H1 (cell line): ENCODE measurements around the gene P2RX6. TPM values are rescaled to one million over a fixed set of nuclear protein-coding genes. Genes with fewer than 3 reads are reported as not detected.

Experiments
- CTCF ChIA-PET: fragments of 300-600 bp; sonication (Branson Sonifier 250); formaldehyde crosslinking; loops from one replicate; lab custom pipeline; 2021; ENCODE audit not compliant: partially characterized antibody; lab: Charles Lee
- POLR2A ChIA-PET: fragments of 300-600 bp; sonication (Branson Sonifier 250); formaldehyde crosslinking; loops from one replicate; lab custom pipeline; 2021; ENCODE audit warnings: inconsistent platforms; ENCODE audit not compliant: partially characterized antibody; lab: Charles Lee
- DNase-seq, 2 experiments: peaks; one replicate each; pipeline versions ENCODE4 v3.0.0 to v3.0.0-alpha.2; 2010 to 2022; ENCODE audit warnings: low spot score in 2 of 2, low read depth in 1 of 2, mixed read lengths in 1 of 2
- FAIRE-seq: peaks from 2 replicates; lab custom pipeline; 2011; peaks lifted over from hg19 to GRCh38; lab: Jason Lieb, UNC
- H2AFZ ChIP-seq: 2 replicates; pipeline ENCODE4 v1.8.1; 2012; ENCODE audit warnings: low read length, inconsistent platforms
- H2AK5ac ChIP-seq: 2 replicates; pipeline ENCODE4 v1.6.1; 2013; ENCODE audit warnings: low read depth, low read length
- H2BK120ac ChIP-seq: replicated peaks from 2 replicates; pipeline ENCODE3; 2013; ENCODE audit warnings: low read depth, low read length, inconsistent platforms
- H2BK12ac ChIP-seq: 2 replicates; pipeline ENCODE4 v1.6.1; 2013; ENCODE audit warnings: low read depth, low read length
- H2BK15ac ChIP-seq: 2 replicates; pipeline ENCODE4 v1.6.1; 2013; ENCODE audit warnings: low read length
- H2BK20ac ChIP-seq: 2 replicates; pipeline ENCODE4 v1.6.1; 2013; ENCODE audit warnings: low read length
- H2BK5ac ChIP-seq: 2 replicates; pipeline ENCODE4 v1.6.1; 2013; ENCODE audit warnings: low read depth, low read length
- H3K14ac ChIP-seq: 2 replicates; pipeline ENCODE4 v1.6.1; 2013; ENCODE audit warnings: inconsistent platforms; ENCODE audit not compliant: insufficient read length
- H3K18ac ChIP-seq: 2 replicates; pipeline ENCODE4 v1.6.1; 2013; ENCODE audit warnings: low read length; ENCODE audit errors: extremely low read depth
- H3K23ac ChIP-seq: 2 replicates; pipeline ENCODE4 v1.6.1; 2013; ENCODE audit warnings: inconsistent platforms; ENCODE audit not compliant: insufficient read length
- H3K23me2 ChIP-seq: 2 replicates; pipeline ENCODE4 v1.6.1; 2013; ENCODE audit warnings: low read depth, low read length
- H3K27ac ChIP-seq: 2 replicates; pipeline ENCODE4 v1.6.1; 2011; ENCODE audit warnings: low read depth, low read length, inconsistent platforms
- H3K27me3 ChIP-seq, 4 experiments: replicated peaks in 1 of 4; 1 replicate in 1 of 4; 2 replicates in 3 of 4; pipeline versions ENCODE4 v1.6.1 to v1.8.1; 2011 to 2013; ENCODE audit warnings: low read length in 3 of 4, mild to moderate bottlenecking in 3 of 4, inconsistent platforms in 2 of 4, mixed read lengths in 2 of 4, moderate library complexity in 1 of 4; ENCODE audit not compliant: control insufficient read depth in 3 of 4, insufficient read depth in 3 of 4; ENCODE audit errors: extremely low read depth in 1 of 4
- H3K36me3 ChIP-seq, 4 experiments: 2 replicates each; pipeline versions ENCODE4 v1.6.1 to v1.8.1; 2011 to 2013; ENCODE audit warnings: mild to moderate bottlenecking in 4 of 4, low read length in 3 of 4, moderate library complexity in 2 of 4, control low read depth in 1 of 4, inconsistent platforms in 1 of 4; ENCODE audit not compliant: insufficient read depth in 4 of 4, control insufficient read depth in 2 of 4
- H3K4ac ChIP-seq: replicated peaks from 2 replicates; pipeline ENCODE3; 2013; ENCODE audit warnings: low read length, low read depth, mixed read lengths, inconsistent platforms; ENCODE audit not compliant: insufficient read length
- H3K4me1 ChIP-seq, 4 experiments: replicated peaks in 1 of 4; 1 replicate in 1 of 4; 2 replicates in 3 of 4; pipeline versions ENCODE4 v1.6.1 to v1.8.1; 2011 to 2013; ENCODE audit warnings: low read length in 3 of 4, inconsistent platforms in 2 of 4, mixed read lengths in 1 of 4; ENCODE audit not compliant: insufficient read depth in 4 of 4, control insufficient read depth in 3 of 4
- H3K4me2 ChIP-seq, 2 experiments: 2 replicates each; pipeline versions ENCODE4 v1.6.1 to v1.8.1; 2011 to 2013; ENCODE audit warnings: low read depth in 2 of 2, low read length in 2 of 2, control low read depth in 1 of 2, inconsistent platforms in 1 of 2, mild to moderate bottlenecking in 1 of 2; ENCODE audit not compliant: insufficient read depth in 1 of 2
- H3K4me3 ChIP-seq, 4 experiments: fragments of 200-600, 300-600 bp in 1 of 4; sonication (generic), shearing (Covaris generic), sonication (Bioruptor Twin) in 1 of 4; 2 replicates each; pipeline versions ENCODE4 v1.5.1 to v1.8.1; 2011 to 2016; ENCODE audit warnings: low read length in 4 of 4, low read depth in 3 of 4, control low read depth in 2 of 4, inconsistent platforms in 2 of 4, mild to moderate bottlenecking in 2 of 4, mixed read lengths in 1 of 4, moderate library complexity in 1 of 4; ENCODE audit not compliant: insufficient read depth in 2 of 4; ENCODE audit errors: extremely low read depth in 1 of 4
- H3K56ac ChIP-seq: replicated peaks from 2 replicates; pipeline ENCODE3; 2013; ENCODE audit warnings: low read depth, mild to moderate bottlenecking, mixed read lengths, low read length, inconsistent platforms; ENCODE audit not compliant: insufficient read length
- H3K79me1 ChIP-seq: 2 replicates; pipeline ENCODE4 v1.6.1; 2013; ENCODE audit warnings: low read depth, low read length, control low read depth
- H3K79me2 ChIP-seq, 2 experiments: 2 replicates each; pipeline versions ENCODE4 v1.6.1 to v1.8.1; 2012 to 2013; ENCODE audit warnings: low read length in 2 of 2, mild to moderate bottlenecking in 2 of 2, inconsistent platforms in 1 of 2; ENCODE audit not compliant: insufficient read depth in 2 of 2, control insufficient read depth in 1 of 2
- H3K9ac ChIP-seq, 4 experiments: replicated peaks in 1 of 4; 1 replicate in 1 of 4; 2 replicates in 3 of 4; pipeline versions ENCODE4 v1.6.1 to v1.8.1; 2011 to 2013; ENCODE audit warnings: low read depth in 3 of 4, low read length in 3 of 4, control low read depth in 2 of 4, mild to moderate bottlenecking in 2 of 4, moderate library complexity in 2 of 4, inconsistent platforms in 1 of 4; ENCODE audit errors: extremely low read depth in 1 of 4
- H3K9me3 ChIP-seq, 2 experiments: 2 replicates each; pipeline versions ENCODE4 v1.6.1 to v1.8.1; 2012 to 2013; ENCODE audit warnings: mild to moderate bottlenecking in 2 of 2, moderate library complexity in 2 of 2, control low read depth in 1 of 2, inconsistent platforms in 1 of 2, low read depth in 1 of 2, low read length in 1 of 2, mixed read lengths in 1 of 2; ENCODE audit not compliant: insufficient read depth in 2 of 2
- H4K20me1 ChIP-seq, 2 experiments: replicated peaks in 1 of 2; 2 replicates each; pipeline versions ENCODE3 to v1.8.1; 2011 to 2013; ENCODE audit warnings: inconsistent platforms in 2 of 2, low read length in 2 of 2, mild to moderate bottlenecking in 1 of 2; ENCODE audit not compliant: insufficient read depth in 2 of 2, control insufficient read depth in 1 of 2
- H4K5ac ChIP-seq: 2 replicates; pipeline ENCODE4 v1.6.1; 2013; ENCODE audit warnings: low read length, low read depth, mixed read lengths, inconsistent platforms; ENCODE audit not compliant: insufficient read length
- H4K8ac ChIP-seq: 2 replicates; pipeline ENCODE4 v1.8.0; 2013; ENCODE audit warnings: mild to moderate bottlenecking, moderate library complexity, low read length, inconsistent platforms; ENCODE audit not compliant: insufficient read depth; ENCODE audit errors: extremely low read depth
- H4K91ac ChIP-seq: replicated peaks from 2 replicates; pipeline ENCODE3; 2013; ENCODE audit warnings: low read length, mixed read lengths, inconsistent platforms; ENCODE audit not compliant: insufficient read length
- ATF3 ChIP-seq: IDR thresholded peaks from 2 replicates; pipeline ENCODE4 v1.6.1; 2011; ENCODE audit warnings: low read depth, mild to moderate bottlenecking, low read length; ENCODE audit not compliant: insufficient read depth
- BRCA1 ChIP-seq: IDR thresholded peaks from 2 replicates; pipeline ENCODE4 v1.6.1; 2012; ENCODE audit warnings: low read depth, low read length, improper control_type of control experiment
- E2F6 ChIP-seq: IDR thresholded peaks from 2 replicates; pipeline ENCODE4 v1.6.1; 2012; ENCODE audit warnings: inconsistent platforms
- EP300 ChIP-seq, 2 experiments: IDR thresholded peaks; 1 replicate in 1 of 2; 2 replicates in 1 of 2; pipeline ENCODE4 v1.6.1; 2011 to 2012; ENCODE audit warnings: low read depth in 2 of 2, low read length in 2 of 2, mild to moderate bottlenecking in 2 of 2, borderline replicate concordance in 1 of 2, inconsistent platforms in 1 of 2, moderate library complexity in 1 of 2
- EZH2 ChIP-seq: fragments of 200-600 bp; sonication (generic); IDR thresholded peaks from 2 replicates; pipeline ENCODE4 v1.7.1; 2012; ENCODE audit warnings: low read depth, mild to moderate bottlenecking, moderate library complexity, low read length, inconsistent platforms; ENCODE audit not compliant: severe bottlenecking
- GABPA ChIP-seq: IDR thresholded peaks from 2 replicates; pipeline ENCODE4 v1.6.1; 2011; ENCODE audit warnings: mild to moderate bottlenecking, low read length, moderate library complexity, borderline replicate concordance; ENCODE audit not compliant: insufficient read depth
- GTF2F1 ChIP-seq: IDR thresholded peaks from 2 replicates; pipeline ENCODE4 v1.6.1; 2012; ENCODE audit warnings: low read depth, low read length, improper control_type of control experiment, borderline replicate concordance
- JUND ChIP-seq: IDR thresholded peaks from 2 replicates; pipeline ENCODE4 v1.6.1; 2011; ENCODE audit warnings: mild to moderate bottlenecking, improper control_type of control experiment, low read length
- NRF1 ChIP-seq: IDR thresholded peaks from 2 replicates; pipeline ENCODE4 v1.6.1; 2011; ENCODE audit warnings: mild to moderate bottlenecking, low read depth, low read length, improper control_type of control experiment
- PHF8 ChIP-seq: fragments of 200-600 bp; sonication (generic); conservative IDR thresholded peaks from 2 replicates; pipeline ENCODE4 v1.7.1; 2012; ENCODE audit warnings: low read depth, mild to moderate bottlenecking, inconsistent platforms, low read length, moderate library complexity
- POU5F1 ChIP-seq: IDR thresholded peaks from 2 replicates; pipeline ENCODE4 v1.6.1; 2011; ENCODE audit warnings: low read depth, mild to moderate bottlenecking, low read length, moderate library complexity
- RXRA ChIP-seq: IDR thresholded peaks from 2 replicates; pipeline ENCODE4 v1.6.1; 2011; ENCODE audit warnings: low read depth, mild to moderate bottlenecking, low read length, moderate library complexity; ENCODE audit not compliant: insufficient read depth
- SIX5 ChIP-seq: IDR thresholded peaks from 2 replicates; pipeline ENCODE4 v1.6.1; 2011; ENCODE audit warnings: mild to moderate bottlenecking, low read depth, low read length
- WGBS, 2 experiments: shearing (Covaris generic) in 1 of 2; methylation state at CpG; one replicate each; pipeline versions ENCODE4 v1.1.6 to v1.1.7; 2013 to 2015; ENCODE audit warnings: low lambda C conversion rate in 2 of 2, mixed read lengths in 2 of 2, inconsistent platforms in 1 of 2, low coverage in 1 of 2, missing lambda C conversion rate in 1 of 2; ENCODE audit not compliant: insufficient replicate concordance in 2 of 2, insufficient coverage in 1 of 2, insufficient read length in 1 of 2; ENCODE audit errors: extremely low coverage in 1 of 2, missing lambda C conversion rate in 1 of 2; 5-methylcytosine and 5-hydroxymethylcytosine counted together
- polyA plus RNA-seq, 7 experiments: library from polyadenylated mRNA; depleted of rRNA in 3 of 7; stranded (reverse) in 5 of 7; unstranded in 2 of 7; fragments of >200 nt in 5 of 7; fragments of 200-250 nt in 2 of 7; gene quantifications; 1 replicate in 5 of 7; 2 replicates in 1 of 7; 4 replicates in 1 of 7; pipeline versions ENCODE4 v1.2.1 to v1.2.3, GENCODE V29; 2011 to 2013; ENCODE audit warnings: missing spikeins in 2 of 7, mixed read lengths in 2 of 7
- total RNA-seq: library from RNA; stranded (reverse); fragmentation: NEBNext Ultra II Directional; extraction: Animal tissue kit (Norgen Biotek cat#: 25700); gene quantifications from 2 replicates; pipeline ENCODE4 v1.2.1, GENCODE V29; 2021

Gene P2RX6
- total and polyA plus RNA-seq, 2 of the 8 experiments (the other 6 are each of a cell fraction or from before 2014, with no cell fraction given): 0.09 TPM; not detected in 1

GRCh38 chr22:21073023-21073422 is 58.1 kb downstream of the P2RX6 start:
- H3K79me2 ChIP-seq: no peaks in the 10 kb centered on the region
- H3K23ac ChIP-seq: no peak overlapping the region
- no peaks in the 10 kb centered on the region for H3K36me3 ChIP-seq
- FAIRE-seq (no peak), DNase-seq (no peak)
- H3K9me3 ChIP-seq: no peaks in the 10 kb centered on the region
- no peaks in the 10 kb centered on the region for H3K27me3 ChIP-seq
- no peak overlapping the region for H3K18ac ChIP-seq
- no peak overlapping the region for H3K9ac ChIP-seq
- CTCF ChIA-PET: interaction anchor here (0.6 to 1.0 kb wide), 2 partner anchors 14 to 56 kb away, joined by 3 read pairs; no protein-coding TSS in a partner anchor
- no peak overlapping the region for H2BK20ac ChIP-seq
- H2BK120ac ChIP-seq: no peak overlapping the region
- H2BK12ac ChIP-seq: no peak overlapping the region
- H3K4me3 ChIP-seq: no peak overlapping the region
- H4K91ac ChIP-seq: no peak overlapping the region
- H3K23me2 ChIP-seq: no peaks in the 10 kb centered on the region
- no peaks in the 10 kb centered on the region for H3K79me1 ChIP-seq
- no peak overlapping the region for H2BK5ac ChIP-seq
- H4K20me1 ChIP-seq: no peaks in the 10 kb centered on the region
- no peak overlapping the region for H3K27ac ChIP-seq
- no peak overlapping the region for H4K8ac ChIP-seq
- no peak overlapping the region for H3K4ac ChIP-seq
- H3K56ac ChIP-seq: no peak overlapping the region
- no peak overlapping the region for H3K4me2 ChIP-seq
- 93% methylated on average over 3 of the region's 3 CpGs; no CpG with 5 or more reads in 1 of the 2 experiments for WGBS, 2 experiments
- no peak overlapping the region for H2AK5ac ChIP-seq
- no peak overlapping the region for H3K14ac ChIP-seq
- POLR2A ChIA-PET: no interaction called here
- H3K4me1 ChIP-seq: no peaks in the 10 kb centered on the region; a peak in 1 of 7 replicates
- H4K5ac ChIP-seq: no peak overlapping the region
- no peak overlapping the region for H2AFZ ChIP-seq
- no peak overlapping the region for H2BK15ac ChIP-seq
- no peak for TF ChIP-seq EZH2
- TF ChIP-seq POU5F1: no peak
- TF ChIP-seq PHF8: no peak
- no peak for TF ChIP-seq BRCA1
- TF ChIP-seq E2F6: no peak
- no peak for TF ChIP-seq SIX5
- no peak for TF ChIP-seq ATF3
- TF ChIP-seq RXRA: no peak
- no peak for TF ChIP-seq GTF2F1
- TF ChIP-seq NRF1: no peak
- no peak for TF ChIP-seq JUND
- no peak for TF ChIP-seq GABPA
- no peak for TF ChIP-seq EP300 (IDR thresholded peaks at IDR 0.05; ENCODE audit: borderline replicate concordance in 1 of 2, low read depth in 2 of 2, low read length in 2 of 2)
